Embryonic facial prominence (tissue), 1 donor: Measurements from ENCODE around the gene VPS4A.
"Not testable (repeated sequence)": the region's sequence is repeated elsewhere in the genome, so short reads cannot be mapped to it uniquely, and the experiment has no call there.

Source experiments
- DNase-seq: peaks from one replicate; pipeline ENCODE4 v3.0.0-alpha.2; 2016; ENCODE audit errors: extremely low spot score

Gene VPS4A

DNA sequence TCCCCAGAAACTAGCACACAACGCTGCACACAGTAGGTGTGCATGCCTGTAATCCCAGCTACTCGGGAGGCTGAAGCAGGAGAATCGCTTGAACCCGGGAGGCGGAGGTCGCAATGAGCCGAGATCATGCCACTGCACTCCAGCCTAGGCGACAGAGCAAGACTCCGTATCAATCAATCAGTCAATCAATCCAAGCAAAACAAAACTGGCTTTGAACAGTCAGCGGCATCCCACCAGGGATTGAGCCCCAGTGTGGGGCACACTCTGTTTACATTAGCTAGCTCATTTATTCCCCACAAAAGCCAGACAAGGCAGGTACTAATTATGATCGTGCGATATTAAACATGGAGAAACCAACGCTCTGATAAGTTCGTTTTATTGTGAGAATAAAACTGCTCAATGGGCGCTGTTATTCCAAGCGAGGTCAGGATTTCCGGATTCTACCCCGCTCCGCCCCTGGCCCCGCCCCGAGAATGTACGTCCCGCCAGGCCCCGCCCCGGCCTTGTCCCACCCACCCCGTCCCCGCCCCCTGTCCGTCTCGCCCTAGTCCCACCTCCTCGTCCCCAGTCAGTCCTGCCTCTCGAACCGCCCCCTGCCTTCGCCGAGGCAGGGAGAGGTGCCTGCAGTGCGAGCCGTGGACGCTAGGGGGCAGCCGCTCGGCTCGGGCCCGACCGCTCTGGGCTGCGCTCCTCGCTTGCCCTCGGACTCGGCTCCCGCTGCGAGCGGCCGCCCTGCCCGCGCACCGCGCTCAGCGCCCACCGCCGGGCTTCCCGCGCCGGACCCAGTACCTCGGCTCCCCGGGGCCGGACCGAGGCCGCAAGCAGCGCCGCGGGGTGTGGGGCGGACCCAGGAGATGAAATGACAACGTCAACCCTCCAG, at the start of gene VPS4A:
TSS of gene VPS4A (plus strand) at position 698 of the 880 bp plus-strand sequence. CDS start at position 860, 162 bp downstream.
- DNase-seq, result peak; percentile 96

GRCh38 chr16:69266334-69267063, 44.7 kb upstream of the VPS4A start:
- DNase-seq, result no peak

- DNase-seq, result no peak
Measured at GRCh38 chr16:69267633-69268032, 43.5 kb upstream of the VPS4A start.

DNA sequence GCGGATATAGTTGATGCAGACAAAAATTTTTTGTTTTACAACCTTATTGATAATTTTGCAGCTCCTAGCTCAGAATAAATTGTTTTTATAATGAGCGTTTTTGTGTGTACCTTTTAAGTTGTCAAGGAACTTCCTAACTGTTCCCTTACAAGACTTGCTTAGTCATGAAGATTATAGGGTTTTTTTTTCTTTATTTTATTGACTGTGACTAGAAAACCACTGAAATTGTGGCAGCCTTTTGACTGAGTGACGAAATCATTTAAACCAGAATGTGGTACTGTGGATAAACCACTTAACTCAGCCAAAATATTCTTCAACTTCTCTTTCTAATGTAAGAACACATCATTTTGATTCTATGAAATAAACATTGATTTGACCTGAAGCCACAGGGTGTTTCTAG, 40.8 kb upstream of the VPS4A start:
- no peak for DNase-seq

- no peak for DNase-seq
Measured at GRCh38 chr16:69270831-69271230, 40.3 kb upstream of the VPS4A start.

- DNase-seq, result no peak
Measured at GRCh38 chr16:69273009-69273408, 38.1 kb upstream of the VPS4A start.

DNA sequence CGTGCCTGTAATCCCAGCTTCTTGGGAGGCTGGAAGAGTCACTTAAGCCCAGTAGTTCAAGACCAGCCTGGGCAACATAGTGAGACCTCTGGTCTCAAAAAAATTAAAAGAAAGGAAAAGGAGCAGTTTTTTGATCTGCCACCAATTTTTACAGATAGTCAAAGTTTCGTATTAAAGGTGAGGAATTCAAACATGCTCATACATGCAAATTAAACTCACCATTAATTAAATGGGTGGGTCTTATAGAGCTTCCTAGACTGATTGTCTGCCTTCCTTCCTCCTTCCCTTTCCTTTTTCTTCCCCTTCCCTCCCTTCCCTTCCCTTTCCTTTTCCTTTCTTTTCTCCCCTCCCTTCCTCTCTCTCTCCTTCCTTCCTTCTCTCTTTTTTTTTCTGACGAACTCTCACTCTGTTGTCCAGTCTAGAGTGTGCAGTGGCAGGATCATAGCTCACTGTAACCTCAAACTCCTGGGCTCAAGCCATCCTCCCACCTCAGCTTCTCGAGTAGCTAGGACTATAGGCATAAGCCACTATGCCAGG, 36.4 kb upstream of the VPS4A start:
- no peak for DNase-seq

GRCh38 chr16:69276148-69277115, 34.7 kb upstream of the VPS4A start:
- DNase-seq, result peak; percentile 86

DNA sequence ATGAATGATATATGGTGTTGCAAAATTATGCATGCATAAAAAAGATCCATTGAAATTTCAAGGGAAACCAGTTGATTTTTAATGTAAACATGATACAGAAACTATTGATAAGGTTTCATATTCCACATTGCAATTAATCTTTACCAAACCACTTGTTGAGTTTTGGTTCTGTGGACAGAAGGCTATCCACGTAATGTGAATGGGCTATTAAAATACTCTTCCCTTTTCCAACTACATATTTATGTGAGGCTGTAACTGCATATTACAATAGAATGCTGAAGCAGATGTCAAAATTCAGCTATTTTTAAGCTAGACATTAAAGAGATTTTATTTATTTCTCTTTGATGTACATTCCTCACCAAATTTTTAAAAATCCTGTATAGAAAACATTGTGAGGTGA, 33.7 kb upstream of the VPS4A start:
- DNase-seq, result no peak

DNA sequence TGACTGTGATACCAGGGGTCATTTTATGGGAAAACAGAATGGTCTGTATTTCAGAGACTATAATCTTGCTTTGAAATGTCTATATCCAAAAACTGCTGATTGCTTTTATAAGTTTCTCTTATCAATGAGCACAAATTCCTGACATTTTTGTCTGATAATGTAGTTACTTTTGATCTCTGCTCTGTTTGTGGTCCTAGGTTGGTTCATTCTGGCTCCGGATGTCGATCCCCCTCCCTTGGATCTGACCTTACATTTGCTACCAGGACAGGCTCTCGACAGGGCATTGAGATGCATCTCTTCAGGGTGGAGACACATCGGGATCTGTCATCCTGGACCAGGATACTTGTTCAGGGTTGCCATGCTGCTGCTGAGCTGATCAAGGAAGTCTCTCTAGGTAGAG, 27.3 kb upstream of the VPS4A start:
- DNase-seq, result no peak

- DNase-seq, result no peak
Measured at GRCh38 chr16:69285240-69285639, 25.9 kb upstream of the VPS4A start.

GRCh38 chr16:69286941-69287713, 24.0 kb upstream of the VPS4A start:
- peak; percentile 67 for DNase-seq

DNA sequence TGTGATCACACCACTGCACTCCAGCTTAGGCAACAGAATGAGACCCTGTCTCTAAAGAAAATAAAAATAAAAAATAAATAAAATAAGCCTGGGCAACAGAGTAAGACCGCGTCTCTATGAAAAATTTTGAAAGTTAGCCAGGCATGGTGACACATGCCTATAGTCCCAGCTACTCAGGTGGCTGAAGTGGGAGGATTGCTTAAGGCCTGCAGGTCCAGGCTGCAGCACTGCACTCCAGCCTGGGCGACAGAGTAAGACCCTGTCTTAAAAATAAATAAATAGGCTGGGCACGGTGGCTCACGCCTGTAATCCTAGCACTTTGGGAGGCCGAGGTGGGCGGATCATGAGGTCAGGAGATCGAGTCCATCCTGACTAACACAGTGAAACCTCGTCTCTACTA, 19.5 kb upstream of the VPS4A start:
- not testable (repeated sequence) for DNase-seq

DNA sequence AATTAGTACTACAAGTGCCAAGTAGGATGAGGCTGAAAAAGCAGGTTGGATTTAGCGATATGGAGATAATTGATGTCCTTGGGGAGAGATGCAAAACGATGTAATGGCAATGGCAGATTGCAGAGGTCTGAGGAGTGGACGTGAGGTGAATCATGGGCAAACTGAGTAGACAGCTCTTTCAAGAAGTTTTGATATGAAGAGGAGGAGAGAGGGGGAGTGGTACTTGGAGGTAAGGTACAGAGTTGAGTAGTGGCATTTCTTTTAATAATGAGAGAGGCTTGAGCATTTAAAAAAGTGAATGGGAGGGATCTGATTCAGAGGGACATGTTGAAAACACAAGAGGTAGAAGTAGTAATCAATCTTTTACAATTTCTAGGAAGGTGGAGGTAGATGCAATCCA, 17.7 kb upstream of the VPS4A start:
- no peak for DNase-seq

- no peak for DNase-seq
Measured at GRCh38 chr16:69294051-69294450, 17.1 kb upstream of the VPS4A start.

GRCh38 chr16:69296771-69297170, 14.4 kb upstream of the VPS4A start:
- DNase-seq, result not testable (repeated sequence)

GRCh38 chr16:69298261-69298660, 12.9 kb upstream of the VPS4A start:
- no peak for DNase-seq

GRCh38 chr16:69301187-69301586, 10.0 kb upstream of the VPS4A start:
- DNase-seq, result no peak

DNA sequence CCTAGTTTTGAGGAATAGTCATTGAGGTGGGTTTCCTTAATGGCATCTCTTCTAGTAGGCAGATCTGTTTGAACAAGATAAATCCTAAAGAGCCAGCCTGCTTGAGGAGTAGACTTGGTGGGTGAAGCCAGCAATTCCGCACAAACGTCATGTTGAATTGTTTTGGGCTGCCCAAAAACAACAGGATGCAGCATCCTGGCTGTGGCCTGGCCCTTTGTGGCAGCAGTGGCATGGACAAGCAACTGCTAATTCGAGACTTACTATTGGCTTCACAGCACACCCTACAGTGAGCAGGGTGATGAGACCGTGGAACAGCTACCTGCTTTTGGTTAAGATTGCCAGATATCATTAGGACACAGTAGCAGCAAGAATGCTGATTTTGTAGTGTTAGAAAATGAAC, 9.3 kb upstream of the VPS4A start:
- no peak for DNase-seq

- DNase-seq, result no peak
Measured at GRCh38 chr16:69302301-69302700, 8.8 kb upstream of the VPS4A start.

DNA sequence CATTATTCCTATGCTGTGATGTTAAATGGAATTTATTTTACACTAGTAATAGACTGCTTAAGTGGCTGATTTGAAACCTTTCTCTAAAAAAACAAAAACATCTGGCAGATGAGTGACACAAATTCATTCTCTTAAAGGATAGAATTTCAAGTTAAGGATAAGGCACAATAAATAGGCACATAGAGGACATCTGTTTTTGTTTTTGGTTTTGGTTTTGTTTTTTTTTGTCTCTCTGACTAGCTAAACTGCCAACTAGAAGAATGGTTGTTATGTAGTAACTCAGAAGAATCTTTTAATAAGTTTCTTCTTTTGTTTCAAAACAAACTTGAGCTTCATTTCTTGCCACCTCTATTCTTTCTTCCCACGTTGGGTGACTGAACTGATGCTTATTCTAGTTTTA, 5.1 kb upstream of the VPS4A start:
- DNase-seq, result no peak
